Urinary bladder (tissue), 3 donors: Measurements from ENCODE around the gene CCR5AS.
A peak's percentile ranks its signal among the peaks of the same experiment; 100 is the strongest.
"Not testable (repeated sequence)": the region's sequence is repeated elsewhere in the genome, so short reads cannot be mapped to it uniquely, and the experiment has no call there.

Experiments used
- DNase-seq: peaks from one replicate; pipeline ENCODE4 v3.0.0-alpha.2; 2015; ENCODE audit errors: extremely low spot score
- H3K27ac ChIP-seq: one replicate; pipeline ENCODE4 v1.5.1; 2013; ENCODE audit warnings: low read depth, mild to moderate bottlenecking, moderate library complexity
- H3K36me3 ChIP-seq: one replicate; pipeline ENCODE4 v1.6.1; 2013; ENCODE audit warnings: mild to moderate bottlenecking, moderate library complexity; ENCODE audit not compliant: insufficient read depth
- H3K4me1 ChIP-seq: one replicate; pipeline ENCODE4 v1.6.1; 2013; ENCODE audit warnings: mild to moderate bottlenecking, moderate library complexity; ENCODE audit not compliant: insufficient read depth
- H3K4me3 ChIP-seq: one replicate; pipeline ENCODE4 v1.5.1; 2013; ENCODE audit warnings: low read depth, low read length
- WGBS: extraction: QIAGEN DNeasy Blood & Tissue Kit; methylation state at CpG from one replicate; pipeline ENCODE4 v1.1.7; 2013; 5-methylcytosine and 5-hydroxymethylcytosine counted together
- donor health status: healthy with polysubstance abuse.
- donor health status: healthy.

CCR5AS gene

GRCh38 chr3:46438831-46439230 is 32.0 kb upstream of the CCR5AS start:
- Histone ChIP-seq H3K4me1 (no peaks in the 10 kb centered on the region), H3K27ac (no peak overlapping the region), H3K4me3 (no peak overlapping the region), H3K36me3 (no peaks in the 10 kb centered on the region)
- DNase-seq: no peak
- 93% methylated on average over 3 of the region's 3 CpGs for WGBS

GRCh38 chr3:46435081-46435726 is 28.3 kb upstream of the CCR5AS start:
- no peak for DNase-seq
- Histone ChIP-seq H3K27ac (no peak overlapping the region), H3K4me3 (no peak overlapping the region), H3K4me1 (no peaks in the 10 kb centered on the region), H3K36me3 (no peaks in the 10 kb centered on the region)
- WGBS: 88% methylated on average over 3 of the region's 3 CpGs

- Histone ChIP-seq H3K4me3 (no peak overlapping the region), H3K36me3 (no peaks in the 10 kb centered on the region), H3K4me1 (no peaks in the 10 kb centered on the region), H3K27ac (no peak overlapping the region)
- 93% methylated on average over 1 of the region's 1 CpG for WGBS
- DNase-seq: no peak
These were observed 27.0 kb upstream of the CCR5AS start for GRCh38 chr3:46433841-46434240.

- H3K4me1 ChIP-seq, H3K4me3 ChIP-seq, DNase-seq, H3K36me3 ChIP-seq, H3K27ac ChIP-seq: not testable (repeated sequence)
- 49% methylated on average over 4 of the region's 4 CpGs for WGBS
These were observed 26.3 kb upstream of the CCR5AS start for GRCh38 chr3:46433118-46433517.

- not testable (repeated sequence) for H3K4me1 ChIP-seq, DNase-seq, H3K36me3 ChIP-seq, H3K4me3 ChIP-seq, H3K27ac ChIP-seq
- 83% methylated on average over 5 of the region's 5 CpGs for WGBS
These were observed 25.0 kb upstream of the CCR5AS start for GRCh38 chr3:46431905-46432304.

- not testable (repeated sequence) for H3K36me3 ChIP-seq, DNase-seq, H3K4me1 ChIP-seq, H3K27ac ChIP-seq, H3K4me3 ChIP-seq
- 95% methylated on average over 1 of the region's 1 CpG for WGBS
These were observed 24.0 kb upstream of the CCR5AS start for GRCh38 chr3:46430879-46431278.

GRCh38 chr3:46429671-46430070 is 22.8 kb upstream of the CCR5AS start:
- Histone ChIP-seq H3K4me3 (no peak overlapping the region), H3K27ac (no peak overlapping the region), H3K4me1 (no peaks in the 10 kb centered on the region), H3K36me3 (no peaks in the 10 kb centered on the region)
- WGBS: 79% methylated on average over 5 of the region's 5 CpGs
- peak; percentile 51 for DNase-seq

GRCh38 chr3:46429250-46429649 is 22.4 kb upstream of the CCR5AS start:
- 61% methylated on average over 5 of the region's 5 CpGs for WGBS
- Histone ChIP-seq H3K27ac (no peak overlapping the region), H3K4me1 (no peaks in the 10 kb centered on the region), H3K4me3 (no peak overlapping the region), H3K36me3 (no peaks in the 10 kb centered on the region)
- DNase-seq: no peak

- no peak for DNase-seq
- WGBS: 75% methylated on average over 10 of the region's 10 CpGs
- Histone ChIP-seq H3K4me1 (no peaks in the 10 kb centered on the region), H3K4me3 (no peak overlapping the region), H3K36me3 (no peaks in the 10 kb centered on the region), H3K27ac (no peak overlapping the region)
These were observed 21.3 kb upstream of the CCR5AS start for GRCh38 chr3:46427916-46428833.

GRCh38 chr3:46427404-46427803 is 20.5 kb upstream of the CCR5AS start:
- not testable (repeated sequence) for H3K4me1 ChIP-seq, DNase-seq, H3K36me3 ChIP-seq, H3K27ac ChIP-seq, H3K4me3 ChIP-seq
- 54% methylated on average over 8 of the region's 8 CpGs for WGBS

- 69% methylated on average over 4 of the region's 4 CpGs for WGBS
- not testable (repeated sequence) for DNase-seq, H3K4me1 ChIP-seq, H3K4me3 ChIP-seq, H3K27ac ChIP-seq, H3K36me3 ChIP-seq
These were observed 19.6 kb upstream of the CCR5AS start for GRCh38 chr3:46426476-46426875.

- Histone ChIP-seq H3K4me3 (no peak overlapping the region), H3K4me1 (no peaks in the 10 kb centered on the region), H3K27ac (no peak overlapping the region), H3K36me3 (no peaks in the 10 kb centered on the region)
- 75% methylated on average over 5 of the region's 5 CpGs for WGBS
- no peak for DNase-seq
These were observed 16.7 kb upstream of the CCR5AS start for GRCh38 chr3:46423588-46423987.

- no peak overlapping the region for H3K4me3 ChIP-seq
- DNase-seq: no peak
- no peaks in the 10 kb centered on the region for H3K4me1 ChIP-seq
- H3K36me3 ChIP-seq: no peaks in the 10 kb centered on the region
- WGBS: 80% methylated on average over 6 of the region's 6 CpGs
- H3K27ac ChIP-seq: no peak overlapping the region
These were observed 15.8 kb upstream of the CCR5AS start for GRCh38 chr3:46422617-46423016.

- DNase-seq: no peak
- H3K4me1 ChIP-seq: no peaks in the 10 kb centered on the region
- no peak overlapping the region for H3K4me3 ChIP-seq
- WGBS: 83% methylated on average over 2 of the region's 2 CpGs
- no peak overlapping the region for H3K27ac ChIP-seq
- H3K36me3 ChIP-seq: no peaks in the 10 kb centered on the region
These were observed 14.1 kb upstream of the CCR5AS start for GRCh38 chr3:46420931-46421330.
